WTC11 (cell line): ENCODE data around the gene MICU2. TPM values are rescaled to one million over a fixed set of nuclear protein-coding genes. Genes with fewer than 3 reads are reported as not detected.

ENCODE experiments used
- ATAC-seq: fragments of 200-7000 bp; cut with Tn5 transposase; 2 replicates; pipeline ENCODE4 v1.10.0; 2021; ENCODE audit warnings: mild to moderate bottlenecking, moderate library complexity
- CTCF ChIA-PET: fragments of 300-600 bp; sonication (Branson Sonifier 250); formaldehyde crosslinking; loops from one replicate; lab custom pipeline; 2021; ENCODE audit warnings: antibody characterized with exemption; lab: Charles Lee
- POLR2A ChIA-PET: fragments of 350-600 bp; sonication (Branson Sonifier 250); formaldehyde crosslinking; loops from one replicate; lab custom pipeline; 2021; ENCODE audit warnings: antibody characterized with exemption; lab: Charles Lee
- DNase-seq: peaks from one replicate; pipeline ENCODE4 v3.0.0; 2021; ENCODE audit warnings: low spot score
- H3K27ac Mint-ChIP-seq: 2 replicates; pipeline ENCODE4 v1.8.0; 2021; ENCODE audit warnings: mixed read lengths
- H3K27me3 Mint-ChIP-seq: 2 replicates; pipeline ENCODE4 v1.8.0; 2021; ENCODE audit warnings: low read depth, mild to moderate bottlenecking, moderate library complexity, mixed read lengths
- H3K36me3 Mint-ChIP-seq: 2 replicates; pipeline ENCODE4 v1.8.0; 2021; ENCODE audit warnings: mixed read lengths
- H3K4me1 Mint-ChIP-seq: 2 replicates; pipeline ENCODE4 v1.8.0; 2022; ENCODE audit warnings: mixed read lengths
- H3K4me3 Mint-ChIP-seq: 2 replicates; pipeline ENCODE4 v1.8.0; 2021; ENCODE audit warnings: mild to moderate bottlenecking, moderate library complexity, mixed read lengths
- H3K9me3 Mint-ChIP-seq: 2 replicates; pipeline ENCODE4 v1.8.0; 2021; ENCODE audit warnings: mixed read lengths
- ATF2 ChIP-seq: sonication (generic); formaldehyde crosslinking; IDR thresholded peaks from 2 replicates; pipeline ENCODE4 v1.8.1; 2022; ENCODE audit warnings: low read depth, missing genetic modification reagents, borderline replicate concordance
- ESRRA ChIP-seq: sonication (generic); formaldehyde crosslinking; IDR thresholded peaks from 2 replicates; pipeline ENCODE4 v1.8.1; 2022; ENCODE audit warnings: mild to moderate bottlenecking, missing genetic modification reagents, borderline replicate concordance
- ETV6 ChIP-seq: sonication (generic); formaldehyde crosslinking; IDR thresholded peaks from 2 replicates; pipeline ENCODE4 v1.8.1; 2022; ENCODE audit warnings: mild to moderate bottlenecking, missing genetic modification reagents
- FOXK1 ChIP-seq: sonication (generic); formaldehyde crosslinking; IDR thresholded peaks from 2 replicates; pipeline ENCODE4 v1.8.0; 2022; ENCODE audit warnings: mild to moderate bottlenecking, moderate library complexity, missing genetic modification reagents
- GRHL2 ChIP-seq: fragments of 250-450 bp; sonication (Bioruptor Pico); IDR thresholded peaks from 2 replicates; pipeline ENCODE4 v1.8.0; 2022; ENCODE audit warnings: mild to moderate bottlenecking, moderate library complexity; ENCODE audit not compliant: insufficient replicate concordance, severe bottlenecking
- HMGA2 ChIP-seq: fragments of 250-450 bp; sonication (Bioruptor Pico); IDR thresholded peaks from 2 replicates; pipeline ENCODE4 v1.4.0; 2021; ENCODE audit warnings: mild to moderate bottlenecking, moderate library complexity
- MXD4 ChIP-seq: fragments of 250-450 bp; sonication (Bioruptor Pico); IDR thresholded peaks from 2 replicates; pipeline ENCODE4 v1.8.0; 2021; ENCODE audit warnings: mild to moderate bottlenecking, moderate library complexity, borderline replicate concordance
- NFE2L1 ChIP-seq: sonication (generic); formaldehyde crosslinking; IDR thresholded peaks from 2 replicates; pipeline ENCODE4 v1.8.1; 2023; ENCODE audit warnings: missing genetic modification reagents
- NR3C1 ChIP-seq: sonication (generic); formaldehyde crosslinking; conservative IDR thresholded peaks from 2 replicates; pipeline ENCODE4 v1.8.1; 2023; ENCODE audit warnings: low read depth, mild to moderate bottlenecking, missing genetic modification reagents
- RORB ChIP-seq: fragments of 250-450 bp; sonication (Bioruptor Pico); IDR thresholded peaks from 2 replicates; pipeline ENCODE4 v1.9.0; 2021; ENCODE audit warnings: mild to moderate bottlenecking
- SMAD3 ChIP-seq: sonication (generic); formaldehyde crosslinking; IDR thresholded peaks from 2 replicates; pipeline ENCODE4 v1.8.0; 2022; ENCODE audit warnings: missing genetic modification reagents, mild to moderate bottlenecking, borderline replicate concordance
- SMAD4 ChIP-seq: sonication (generic); formaldehyde crosslinking; IDR thresholded peaks from 2 replicates; pipeline ENCODE4 v1.8.0; 2022; ENCODE audit warnings: mild to moderate bottlenecking, missing genetic modification reagents
- TCF7 ChIP-seq: sonication (generic); formaldehyde crosslinking; IDR thresholded peaks from 2 replicates; pipeline ENCODE4 v1.8.0; 2022; ENCODE audit warnings: mild to moderate bottlenecking, low read depth, missing genetic modification reagents, moderate library complexity
- TEAD4 ChIP-seq: sonication (generic); formaldehyde crosslinking; IDR thresholded peaks from 2 replicates; pipeline ENCODE4 v1.8.0; 2022; ENCODE audit warnings: mild to moderate bottlenecking, missing genetic modification reagents
- ZNF232 ChIP-seq: sonication (generic); formaldehyde crosslinking; IDR thresholded peaks from 2 replicates; pipeline ENCODE4 v1.8.0; 2022; ENCODE audit warnings: mild to moderate bottlenecking, missing genetic modification reagents
- ZNF423 ChIP-seq: fragments of 250-450 bp; sonication (Bioruptor Pico); IDR thresholded peaks from 2 replicates; pipeline ENCODE4 v2.1.2; 2022; ENCODE audit warnings: mild to moderate bottlenecking, moderate library complexity
- ZNF671 ChIP-seq: fragments of 250-450 bp; sonication (Bioruptor Pico); IDR thresholded peaks from 2 replicates; pipeline ENCODE4 v1.8.0; 2021; ENCODE audit warnings: mild to moderate bottlenecking
- total RNA-seq: library from RNA; stranded (reverse); gene quantifications from 3 replicates; pipeline ENCODE4 v1.2.3, GENCODE V29; 2021
- TF ChIP-seq, protein P1 (sequence below): fragments of 250-450 bp; sonication (Bioruptor Pico); IDR thresholded peaks from 2 replicates; pipeline ENCODE4 v1.9.0; 2021; ENCODE audit warnings: moderate library complexity, mild to moderate bottlenecking, inconsistent platforms, borderline replicate concordance
- TF ChIP-seq, protein P2 (sequence below): fragments of 250-450 bp; sonication (Bioruptor Pico); IDR thresholded peaks from 2 replicates; pipeline ENCODE4 v1.9.0; 2021; ENCODE audit warnings: mild to moderate bottlenecking
- TF ChIP-seq, protein P3 (sequence below): sonication (generic); formaldehyde crosslinking; IDR thresholded peaks from 2 replicates; pipeline ENCODE4 v1.8.1; 2023; ENCODE audit warnings: mild to moderate bottlenecking, missing genetic modification reagents, moderate library complexity

MICU2 gene
- total RNA-seq, 1 experiment from 2014 or later: 33.8 TPM

DNA sequence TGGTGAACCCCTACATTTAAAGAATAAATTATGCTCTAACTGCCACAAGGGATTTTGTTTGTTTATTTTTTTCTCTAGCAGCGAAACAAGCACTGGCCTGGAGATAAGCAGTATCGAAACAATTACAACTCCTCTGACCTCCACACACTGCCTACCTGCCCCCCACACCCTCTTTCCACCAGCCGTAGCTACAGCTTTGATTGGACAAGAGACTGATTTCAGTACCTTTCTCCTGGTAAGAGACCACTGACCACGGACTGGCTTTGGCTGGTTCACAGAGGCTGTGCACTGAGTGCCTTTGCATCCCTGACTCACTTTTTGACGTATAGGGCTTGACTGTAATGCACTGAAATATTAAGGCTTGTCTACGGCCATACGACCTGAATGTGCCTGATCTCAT is 137.4 kb downstream of the MICU2 start:
- ChIA-PET POLR2A (no interaction called here), CTCF (interaction anchor here (1.0 to 2.6 kb wide), 2 partner anchors 10 to 169 kb away, joined by 4 to 16 read pairs; no protein-coding TSS in a partner anchor)
- Mint-ChIP-seq H3K27ac (0 out of 2 replicates have a peak overlapping the region, but pooled peaks have one; percentile 19), H3K4me3 (no peak overlapping the region), H3K4me1 (peaks cover 19% of the 10 kb centered on the region), H3K9me3 (peaks cover 9% of the 10 kb centered on the region), H3K36me3 (peaks cover 6% of the 10 kb centered on the region), H3K27me3 (peaks cover 3% of the 10 kb centered on the region)
- TF ChIP-seq, protein P1, sequence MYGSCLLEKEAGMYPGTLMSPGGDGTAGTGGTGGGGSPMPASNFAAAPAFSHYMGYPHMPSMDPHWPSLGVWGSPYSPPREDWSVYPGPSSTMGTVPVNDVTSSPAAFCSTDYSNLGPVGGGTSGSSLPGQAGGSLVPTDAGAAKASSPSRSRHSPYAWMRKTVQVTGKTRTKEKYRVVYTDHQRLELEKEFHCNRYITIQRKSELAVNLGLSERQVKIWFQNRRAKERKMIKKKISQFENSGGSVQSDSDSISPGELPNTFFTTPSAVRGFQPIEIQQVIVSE: no peak
- TF ChIP-seq NFE2L1 (CRISPR knock-in tag): no peak
- TF ChIP-seq, protein P2, sequence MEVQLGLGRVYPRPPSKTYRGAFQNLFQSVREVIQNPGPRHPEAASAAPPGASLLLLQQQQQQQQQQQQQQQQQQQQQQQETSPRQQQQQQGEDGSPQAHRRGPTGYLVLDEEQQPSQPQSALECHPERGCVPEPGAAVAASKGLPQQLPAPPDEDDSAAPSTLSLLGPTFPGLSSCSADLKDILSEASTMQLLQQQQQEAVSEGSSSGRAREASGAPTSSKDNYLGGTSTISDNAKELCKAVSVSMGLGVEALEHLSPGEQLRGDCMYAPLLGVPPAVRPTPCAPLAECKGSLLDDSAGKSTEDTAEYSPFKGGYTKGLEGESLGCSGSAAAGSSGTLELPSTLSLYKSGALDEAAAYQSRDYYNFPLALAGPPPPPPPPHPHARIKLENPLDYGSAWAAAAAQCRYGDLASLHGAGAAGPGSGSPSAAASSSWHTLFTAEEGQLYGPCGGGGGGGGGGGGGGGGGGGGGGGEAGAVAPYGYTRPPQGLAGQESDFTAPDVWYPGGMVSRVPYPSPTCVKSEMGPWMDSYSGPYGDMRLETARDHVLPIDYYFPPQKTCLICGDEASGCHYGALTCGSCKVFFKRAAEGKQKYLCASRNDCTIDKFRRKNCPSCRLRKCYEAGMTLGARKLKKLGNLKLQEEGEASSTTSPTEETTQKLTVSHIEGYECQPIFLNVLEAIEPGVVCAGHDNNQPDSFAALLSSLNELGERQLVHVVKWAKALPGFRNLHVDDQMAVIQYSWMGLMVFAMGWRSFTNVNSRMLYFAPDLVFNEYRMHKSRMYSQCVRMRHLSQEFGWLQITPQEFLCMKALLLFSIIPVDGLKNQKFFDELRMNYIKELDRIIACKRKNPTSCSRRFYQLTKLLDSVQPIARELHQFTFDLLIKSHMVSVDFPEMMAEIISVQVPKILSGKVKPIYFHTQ (CRISPR knock-in tag): no peak
- TF ChIP-seq TCF7: no peak
- TF ChIP-seq TEAD4: no peak
- TF ChIP-seq ZNF232 (CRISPR knock-in tag): no peak
- no peak for TF ChIP-seq SMAD4 (CRISPR knock-in tag)
- TF ChIP-seq HMGA2: no peak
- no peak for TF ChIP-seq RORB (CRISPR knock-in tag)
- TF ChIP-seq NR3C1 (CRISPR knock-in tag): no peak
- TF ChIP-seq ZNF671 (CRISPR knock-in tag): no peak
- no peak for DNase-seq
- peak; percentile 46; the same call in 1 of the 2 replicates for ATAC-seq

DNA sequence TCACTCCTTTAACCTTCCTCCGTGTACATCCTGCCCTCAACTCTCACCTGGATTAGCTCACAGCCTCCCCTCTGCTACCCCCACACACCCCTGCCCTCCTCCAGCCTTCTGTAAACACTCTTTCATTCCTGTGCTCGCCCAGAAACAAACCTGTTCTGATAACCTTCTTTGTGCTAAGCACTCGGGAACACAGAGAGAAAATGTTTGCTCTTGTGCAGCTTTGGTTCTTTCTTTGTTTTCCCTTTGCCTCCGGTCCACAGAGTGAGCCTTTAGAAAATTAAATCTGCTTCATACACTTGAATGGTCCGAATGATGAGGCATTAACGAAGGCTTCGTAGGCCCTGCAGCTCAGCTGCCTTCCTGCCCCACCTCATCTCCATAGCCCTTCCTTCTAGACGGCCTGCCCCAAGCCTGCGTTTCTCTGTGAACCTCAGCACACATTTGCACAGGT is 138.2 kb downstream of the MICU2 start:
- peak overlapping the region; percentile 82 for H3K27ac Mint-ChIP-seq
- H3K4me3 Mint-ChIP-seq: peak overlapping the region; percentile 28; the same call in 1 of the 2 replicates
- peaks cover under 1% of the 10 kb centered on the region for H3K27me3 Mint-ChIP-seq
- POLR2A ChIA-PET: no interaction called here
- TF ChIP-seq RORB (CRISPR knock-in tag) (no peak), GRHL2 (CRISPR knock-in tag) (no peak), SMAD4 (CRISPR knock-in tag) (no peak), SMAD3 (CRISPR knock-in tag) (no peak), MXD4 (CRISPR knock-in tag) (no peak), ATF2 (CRISPR knock-in tag) (no peak), FOXK1 (CRISPR knock-in tag) (no peak), HMGA2 (no peak), ESRRA (CRISPR knock-in tag) (no peak), ZNF423 (CRISPR knock-in tag) (no peak), ETV6 (no peak)
- TF ChIP-seq, protein P3, sequence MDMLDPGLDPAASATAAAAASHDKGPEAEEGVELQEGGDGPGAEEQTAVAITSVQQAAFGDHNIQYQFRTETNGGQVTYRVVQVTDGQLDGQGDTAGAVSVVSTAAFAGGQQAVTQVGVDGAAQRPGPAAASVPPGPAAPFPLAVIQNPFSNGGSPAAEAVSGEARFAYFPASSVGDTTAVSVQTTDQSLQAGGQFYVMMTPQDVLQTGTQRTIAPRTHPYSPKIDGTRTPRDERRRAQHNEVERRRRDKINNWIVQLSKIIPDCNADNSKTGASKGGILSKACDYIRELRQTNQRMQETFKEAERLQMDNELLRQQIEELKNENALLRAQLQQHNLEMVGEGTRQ: no peak
- TF ChIP-seq, protein P1: no peak
- TF ChIP-seq, all 79 proteins: peak for 0
- Mint-ChIP-seq H3K36me3 (peaks cover 2% of the 10 kb centered on the region), H3K9me3 (peaks cover 3% of the 10 kb centered on the region), H3K4me1 (peaks cover 21% of the 10 kb centered on the region)
- peak; percentile 87 for ATAC-seq
- CTCF ChIA-PET: interaction anchor here (1.0 to 1.5 kb wide), 3 partner anchors 11 to 168 kb away, joined by 4 to 9 read pairs (median 5); no protein-coding TSS in a partner anchor
- no peak for DNase-seq
